Cortex of kidney (tissue), 1 donor: ENCODE measurements around the gene MUSK.
"Not testable (repeated sequence)": the region's sequence is repeated elsewhere in the genome, so short reads cannot be mapped to it uniquely, and the experiment has no call there.

Experiments used
- DNase-seq: peaks from one replicate; lab custom pipeline; 2025; lab: John Stamatoyannopoulos, UW

Gene MUSK

GRCh38 chr9:110695846-110696245 lies 27.3 kb downstream of the MUSK start:
- DNase-seq: not testable (repeated sequence)

GRCh38 chr9:110700953-110701352 lies 32.4 kb downstream of the MUSK start:
- no peak for DNase-seq

- DNase-seq: no peak
These were observed 35.1 kb downstream of the MUSK start for GRCh38 chr9:110703669-110704068.

- no peak for DNase-seq
These were observed 38.8 kb downstream of the MUSK start for GRCh38 chr9:110707419-110707818.

GRCh38 chr9:110710420-110710819 lies 41.8 kb downstream of the MUSK start:
- DNase-seq: no peak

- no peak for DNase-seq
These were observed 44.4 kb downstream of the MUSK start for GRCh38 chr9:110712955-110713354.

- DNase-seq: no peak
These were observed 45.7 kb downstream of the MUSK start for GRCh38 chr9:110714314-110714713.

- no peak for DNase-seq
These were observed 59.5 kb downstream of the MUSK start for GRCh38 chr9:110728058-110728457.

GRCh38 chr9:110729641-110730040 lies 61.0 kb downstream of the MUSK start:
- DNase-seq: no peak

- DNase-seq: no peak
These were observed 62.9 kb downstream of the MUSK start for GRCh38 chr9:110731437-110732028.

GRCh38 chr9:110738982-110739381 lies 70.4 kb downstream of the MUSK start:
- no peak for DNase-seq

- DNase-seq: no peak
These were observed 74.3 kb downstream of the MUSK start for GRCh38 chr9:110742741-110743371.

GRCh38 chr9:110744715-110745384 lies 76.3 kb downstream of the MUSK start:
- no peak for DNase-seq

GRCh38 chr9:110745676-110746075 lies 77.1 kb downstream of the MUSK start:
- no peak for DNase-seq

- no peak for DNase-seq
These were observed 77.8 kb downstream of the MUSK start for GRCh38 chr9:110746211-110746930.

GRCh38 chr9:110748251-110748893 lies 79.8 kb downstream of the MUSK start:
- DNase-seq: no peak

GRCh38 chr9:110750272-110750671 lies 81.7 kb downstream of the MUSK start:
- DNase-seq: no peak

- DNase-seq: no peak
These were observed 83.4 kb downstream of the MUSK start for GRCh38 chr9:110751971-110752370.

GRCh38 chr9:110752766-110753165 lies 84.2 kb downstream of the MUSK start:
- no peak for DNase-seq

- no peak for DNase-seq
These were observed 85.2 kb downstream of the MUSK start for GRCh38 chr9:110753731-110754231.

- DNase-seq: no peak
These were observed 86.6 kb downstream of the MUSK start for GRCh38 chr9:110755179-110755578.

GRCh38 chr9:110758201-110758600 lies 89.6 kb downstream of the MUSK start:
- DNase-seq: no peak
